Astrocyte of the spinal cord (primary cell): ENCODE measurements around the gene RBMS1.
"Not testable (repeated sequence)": the region's sequence is repeated elsewhere in the genome, so short reads cannot be mapped to it uniquely, and the experiment has no call there.

Source experiments
- DNase-seq: peaks from one replicate; pipeline ENCODE4 v3.0.0; 2011; ENCODE audit warnings: low read depth, low spot score
- H3K4me3 ChIP-seq: 2 replicates; pipeline ENCODE4 v1.5.1; 2011; ENCODE audit warnings: low read depth, mild to moderate bottlenecking, low read length, moderate library complexity
- in situ Hi-C: cut with HindIII; loops from 2 replicates; pipeline ENCODE4 v1.10.0; 2017; ENCODE audit warnings: low sequenced_read_pairs
- TF ChIP-seq, protein P1 (sequence below): IDR thresholded peaks from 2 replicates; pipeline ENCODE4 v1.5.1; 2012; ENCODE audit warnings: low read depth, mild to moderate bottlenecking, low read length, inconsistent platforms

The RBMS1 gene

DNA sequence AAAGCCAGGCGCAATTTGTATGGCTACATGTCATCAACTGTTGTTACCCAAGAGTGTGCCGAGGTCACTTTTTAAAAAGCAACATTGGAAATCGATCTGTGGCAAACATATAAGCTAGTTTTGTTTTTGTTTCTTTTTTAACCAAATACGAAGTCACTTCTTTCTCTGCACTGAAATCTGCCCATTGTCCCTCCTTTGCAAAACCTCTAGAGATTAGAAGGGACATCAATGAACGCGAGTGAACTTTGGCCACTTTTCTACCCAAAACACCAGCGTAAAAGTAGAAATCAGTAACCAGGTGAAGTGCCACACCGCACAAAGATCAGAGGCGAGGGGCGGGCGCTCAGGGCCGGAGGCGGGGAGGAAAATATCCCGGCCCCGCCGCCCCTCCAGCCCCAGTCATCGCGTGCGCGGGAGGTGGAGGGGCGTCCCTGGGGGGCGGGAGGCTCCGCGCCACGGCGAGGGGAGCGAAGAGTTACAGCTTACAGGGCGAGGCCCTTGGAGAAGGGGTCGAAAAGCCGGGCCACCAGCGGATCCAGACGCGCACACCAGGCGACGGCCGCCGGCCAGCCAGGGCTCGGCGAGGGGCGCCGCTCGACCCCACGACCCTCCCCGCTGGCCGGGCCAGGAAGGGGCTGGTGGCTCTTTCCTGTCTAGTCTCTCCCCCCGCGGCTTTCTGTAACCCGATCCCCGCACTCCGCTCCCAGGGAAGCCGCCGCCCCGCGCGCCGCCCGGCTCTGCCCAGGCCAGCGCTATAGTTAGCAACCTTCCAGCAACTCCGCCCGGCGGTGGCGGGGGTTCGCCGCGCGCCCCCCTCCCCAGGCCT is 993 bp downstream of the RBMS1 start:
- in situ Hi-C loops, result no loop called here

DNA sequence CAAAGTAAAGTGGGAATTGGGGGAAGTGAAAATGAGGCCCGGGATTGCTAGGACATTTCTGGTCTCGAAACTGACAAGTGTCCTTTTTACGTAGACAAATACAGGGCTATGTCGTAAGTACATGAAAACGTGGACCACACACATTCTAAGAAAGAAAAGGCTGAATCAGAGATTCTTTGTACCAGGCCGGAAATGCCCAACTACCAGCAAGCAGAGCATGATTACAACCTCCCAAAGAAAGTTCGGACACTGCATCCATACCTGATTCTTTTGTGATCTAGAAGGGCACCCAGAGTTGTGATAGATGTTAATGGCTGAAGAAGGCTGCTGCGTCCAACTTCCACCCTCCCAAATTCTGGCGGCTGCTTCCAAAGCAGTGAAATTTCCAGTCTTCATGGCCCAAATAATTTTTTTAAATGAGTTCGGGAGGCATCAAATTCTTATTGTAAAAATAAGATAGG is 1.7 kb downstream of the RBMS1 start:
- DNase-seq, result peak; percentile 68
- TF ChIP-seq, protein P1, sequence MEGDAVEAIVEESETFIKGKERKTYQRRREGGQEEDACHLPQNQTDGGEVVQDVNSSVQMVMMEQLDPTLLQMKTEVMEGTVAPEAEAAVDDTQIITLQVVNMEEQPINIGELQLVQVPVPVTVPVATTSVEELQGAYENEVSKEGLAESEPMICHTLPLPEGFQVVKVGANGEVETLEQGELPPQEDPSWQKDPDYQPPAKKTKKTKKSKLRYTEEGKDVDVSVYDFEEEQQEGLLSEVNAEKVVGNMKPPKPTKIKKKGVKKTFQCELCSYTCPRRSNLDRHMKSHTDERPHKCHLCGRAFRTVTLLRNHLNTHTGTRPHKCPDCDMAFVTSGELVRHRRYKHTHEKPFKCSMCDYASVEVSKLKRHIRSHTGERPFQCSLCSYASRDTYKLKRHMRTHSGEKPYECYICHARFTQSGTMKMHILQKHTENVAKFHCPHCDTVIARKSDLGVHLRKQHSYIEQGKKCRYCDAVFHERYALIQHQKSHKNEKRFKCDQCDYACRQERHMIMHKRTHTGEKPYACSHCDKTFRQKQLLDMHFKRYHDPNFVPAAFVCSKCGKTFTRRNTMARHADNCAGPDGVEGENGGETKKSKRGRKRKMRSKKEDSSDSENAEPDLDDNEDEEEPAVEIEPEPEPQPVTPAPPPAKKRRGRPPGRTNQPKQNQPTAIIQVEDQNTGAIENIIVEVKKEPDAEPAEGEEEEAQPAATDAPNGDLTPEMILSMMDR, result no peak
- in situ Hi-C loops, result no loop called here
- H3K4me3 ChIP-seq, result peak overlapping the region; percentile 63

More for the DNA sequence above, 993 bp downstream of the RBMS1 start:
- DNase-seq, result peak; percentile 82
- TF ChIP-seq, protein P1, result no peak
- peak overlapping the region; percentile 63 for H3K4me3 ChIP-seq

DNA sequence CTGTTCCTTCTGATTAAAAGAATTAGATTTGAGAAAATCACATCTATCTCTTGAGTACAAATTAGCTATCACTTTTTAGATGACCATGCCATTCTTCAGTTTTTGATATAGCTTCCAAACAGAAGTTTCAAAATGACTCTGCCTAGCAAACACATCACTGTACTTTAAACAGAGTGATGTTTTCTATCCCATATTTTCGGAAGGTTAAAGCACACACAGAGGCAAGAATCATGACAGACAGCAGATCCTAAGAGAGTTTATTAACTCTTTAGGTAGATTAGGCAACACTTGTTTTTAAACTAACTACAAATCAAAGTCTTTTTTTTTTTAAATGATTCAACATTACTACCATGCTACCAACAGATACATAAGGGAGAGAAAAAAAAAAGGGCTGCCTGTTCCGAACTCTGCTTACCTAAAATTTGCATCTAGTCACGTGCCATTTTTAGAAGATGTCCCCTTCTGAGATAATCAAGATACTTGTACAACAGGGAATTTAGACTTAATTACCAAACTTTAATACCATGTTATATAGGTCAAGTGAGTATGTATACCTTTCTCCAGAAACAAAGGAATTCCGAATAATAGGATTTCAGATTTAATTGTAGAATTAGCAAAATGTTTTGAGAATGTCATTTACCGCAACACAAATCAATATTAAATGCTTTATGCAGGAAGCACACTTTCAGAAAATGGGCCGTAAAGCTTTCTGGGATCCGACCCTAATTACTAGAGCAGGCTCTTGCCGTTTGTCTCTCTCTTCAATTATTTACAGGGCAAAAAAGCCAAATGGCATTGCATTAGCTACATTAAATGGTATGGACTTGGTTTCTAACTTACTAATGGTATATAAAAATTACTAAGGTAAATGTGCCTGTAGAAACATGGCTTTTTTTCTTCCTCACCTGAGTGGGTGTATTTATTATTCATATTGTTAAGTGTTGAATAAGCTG is 2.6 kb downstream of the RBMS1 start:
- H3K4me3 ChIP-seq, result peak overlapping the region; percentile 63

DNA sequence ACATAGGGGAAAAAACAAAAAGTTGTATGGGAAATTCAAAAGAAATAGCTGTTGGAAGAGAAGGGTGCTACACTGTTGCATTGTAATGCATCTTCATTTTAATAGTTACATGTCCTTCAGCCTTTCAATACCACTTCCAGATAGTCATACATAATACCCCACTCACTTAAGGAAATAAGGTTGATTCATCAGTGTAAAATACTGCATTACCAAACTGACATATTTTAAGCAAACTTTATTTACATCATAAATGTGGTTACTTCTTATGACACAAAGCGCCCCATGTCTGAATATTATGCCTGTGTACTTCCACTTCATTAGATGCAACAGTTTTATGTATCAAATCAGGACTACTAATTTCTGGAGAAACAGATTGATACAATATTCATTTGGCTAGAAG is 4.5 kb downstream of the RBMS1 start:
- in situ Hi-C loops, result no loop called here
- TF ChIP-seq, protein P1, result no peak
- no peak overlapping the region for H3K4me3 ChIP-seq
- DNase-seq, result no peak

More for the DNA sequence above, 2.6 kb downstream of the RBMS1 start:
- TF ChIP-seq, protein P1, result no peak
- no peak for DNase-seq
- in situ Hi-C loops, result no loop called here

DNA sequence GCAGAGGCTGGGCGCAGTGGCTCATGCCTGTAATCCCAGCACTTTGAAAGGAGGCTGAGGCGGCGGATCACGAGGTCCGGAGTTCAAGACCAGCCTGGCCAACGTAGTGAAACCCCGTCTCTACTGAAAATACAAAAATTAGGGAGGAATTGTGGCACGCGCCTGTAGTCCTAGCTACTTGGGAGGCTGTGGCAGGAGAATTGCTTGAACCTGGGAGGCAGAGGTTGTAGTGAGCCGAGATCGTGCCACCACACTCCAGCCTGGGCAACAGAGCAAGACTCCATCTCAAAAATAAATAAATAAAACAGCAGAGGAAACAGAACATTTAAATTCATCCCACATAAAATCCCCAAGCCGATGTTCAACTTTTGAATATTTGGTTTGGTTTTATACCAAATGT is 5.3 kb downstream of the RBMS1 start:
- in situ Hi-C loops, DNase-seq, H3K4me3 ChIP-seq: not testable (repeated sequence)

DNA sequence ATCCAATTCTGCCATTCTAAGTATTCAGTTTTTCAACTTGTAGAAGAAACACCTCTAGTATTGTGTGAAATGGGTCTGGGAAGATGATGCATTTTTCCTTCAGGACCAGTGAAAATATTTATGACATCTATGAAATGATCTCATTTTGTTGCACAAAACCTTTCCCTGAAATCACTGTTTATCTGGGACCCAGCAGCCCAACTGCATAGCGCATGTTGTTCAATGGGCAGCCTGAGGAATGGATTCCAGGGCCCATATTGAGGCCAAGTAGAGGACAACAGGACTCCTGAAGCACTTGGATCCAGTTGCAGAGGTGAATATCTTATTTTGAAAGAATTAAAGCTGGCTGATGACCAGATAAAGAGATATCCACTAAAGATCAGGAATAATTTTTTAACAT is 7.3 kb downstream of the RBMS1 start:
- TF ChIP-seq, protein P1, result no peak
- H3K4me3 ChIP-seq, result no peak overlapping the region
- DNase-seq, result no peak
- in situ Hi-C loops, result no loop called here
